Measurements from ENCODE around the gene PARVA.
"Not testable (repeated sequence)": the region's sequence is repeated elsewhere in the genome, so short reads cannot be mapped to it uniquely, and the experiment has no call there.

Gene PARVA

GRCh38 chr11:12508151-12508751 lies 130.9 kb downstream of the PARVA start:
- DNase-seq, result no peak

- no peak for DNase-seq
Measured at GRCh38 chr11:12509371-12509770, 132.0 kb downstream of the PARVA start.

GRCh38 chr11:12512132-12512531 lies 134.8 kb downstream of the PARVA start:
- no peak for DNase-seq

GRCh38 chr11:12512826-12513395 lies 135.5 kb downstream of the PARVA start:
- DNase-seq, result no peak

GRCh38 chr11:12516387-12517105 lies 139.2 kb downstream of the PARVA start:
- no peak for DNase-seq

GRCh38 chr11:12517306-12517705 lies 139.9 kb downstream of the PARVA start:
- no peak for DNase-seq

- DNase-seq, result no peak
Measured at GRCh38 chr11:12517741-12518140, 140.4 kb downstream of the PARVA start.

GRCh38 chr11:12518606-12519385 lies 141.4 kb downstream of the PARVA start:
- DNase-seq, result no peak

- no peak for DNase-seq
Measured at GRCh38 chr11:12520054-12520453, 142.7 kb downstream of the PARVA start.

- not testable (repeated sequence) for DNase-seq
Measured at GRCh38 chr11:12520576-12520975, 143.2 kb downstream of the PARVA start.

GRCh38 chr11:12523180-12523924 lies 146.0 kb downstream of the PARVA start:
- DNase-seq, result no peak

GRCh38 chr11:12524865-12525264 lies 147.5 kb downstream of the PARVA start:
- DNase-seq, result no peak

- no peak for DNase-seq
Measured at GRCh38 chr11:12525466-12526055, 148.2 kb downstream of the PARVA start.

GRCh38 chr11:12526789-12527188 lies 149.4 kb downstream of the PARVA start:
- DNase-seq, result no peak

- DNase-seq, result no peak
Measured at GRCh38 chr11:12528487-12528886, 151.1 kb downstream of the PARVA start.

GRCh38 chr11:12529041-12529440 lies 151.7 kb downstream of the PARVA start:
- DNase-seq, result no peak

- DNase-seq, result no peak
Measured at GRCh38 chr11:12529793-12530192, 152.4 kb downstream of the PARVA start.

GRCh38 chr11:12531020-12531419 lies 153.6 kb downstream of the PARVA start:
- no peak for DNase-seq

GRCh38 chr11:12531681-12532080 lies 154.3 kb downstream of the PARVA start:
- DNase-seq, result no peak

- DNase-seq, result no peak
Measured at GRCh38 chr11:12532580-12532979, 155.2 kb downstream of the PARVA start.

GRCh38 chr11:12534549-12534948 lies 157.2 kb downstream of the PARVA start:
- no peak for DNase-seq

- no peak for DNase-seq
Measured at GRCh38 chr11:12535321-12535720, 157.9 kb downstream of the PARVA start.
